GM23338 (cell line): ENCODE results near the gene TMPRSS11D. TPM values are rescaled to one million over a fixed set of nuclear protein-coding genes. Genes with fewer than 3 reads are reported as not detected.

Source experiments
- ATAC-seq: fragments of 200-7000 bp; cut with Tn5 transposase; 3 replicates; pipeline ENCODE4 v1.9.1; 2020
- DNase-seq: peaks from one replicate; pipeline ENCODE4 v3.0.0-alpha.2; 2015; ENCODE audit warnings: low spot score
- H2AFZ ChIP-seq: fragments of 200-600 bp; sonication (generic); 2 replicates; pipeline ENCODE4 v1.8.0; 2016; ENCODE audit warnings: antibody characterized with exemption, mild to moderate bottlenecking, moderate library complexity
- H3F3A ChIP-seq: fragments of 200-600 bp; sonication (generic); replicated peaks from 2 replicates; pipeline ENCODE4 v1.8.0; 2017; ENCODE audit warnings: antibody characterized with exemption, mixed run types, low read depth
- H3K27ac ChIP-seq: fragments of 200-600 bp; sonication (generic); 2 replicates; pipeline ENCODE4 v1.6.1; 2016; ENCODE audit warnings: low read depth
- H3K27me3 ChIP-seq: fragments of 200-600 bp; sonication (generic); 2 replicates; pipeline ENCODE4 v1.8.0; 2016; ENCODE audit warnings: mild to moderate bottlenecking, mixed run types, moderate library complexity; ENCODE audit not compliant: insufficient read depth
- H3K36me3 ChIP-seq: fragments of 200-600 bp; sonication (generic); 2 replicates; pipeline ENCODE4 v1.8.0; 2016; ENCODE audit warnings: mild to moderate bottlenecking; ENCODE audit not compliant: insufficient read depth
- H3K4me1 ChIP-seq: fragments of 200-600 bp; sonication (generic); 2 replicates; pipeline ENCODE4 v1.8.0; 2016; ENCODE audit warnings: mild to moderate bottlenecking, moderate library complexity; ENCODE audit not compliant: insufficient read depth
- H3K4me2 ChIP-seq: fragments of 200-600 bp; sonication (generic); 2 replicates; pipeline ENCODE4 v1.7.1; 2017; ENCODE audit warnings: mixed run types
- H3K4me3 ChIP-seq: fragments of 200-600 bp; sonication (generic); 2 replicates; pipeline ENCODE4 v1.6.1; 2016; ENCODE audit warnings: mixed run types
- H3K79me2 ChIP-seq: fragments of 200-600 bp; sonication (generic); replicated peaks from 2 replicates; pipeline ENCODE4 v1.8.0; 2017; ENCODE audit warnings: mild to moderate bottlenecking; ENCODE audit not compliant: insufficient read depth
- H3K9me2 ChIP-seq: fragments of 200-600 bp; sonication (generic); 2 replicates; pipeline ENCODE4 v1.8.0; 2017; ENCODE audit not compliant: insufficient read depth
- H4K20me1 ChIP-seq: fragments of 200-600 bp; sonication (generic); replicated peaks from 2 replicates; pipeline ENCODE4 v1.8.0; 2017; ENCODE audit warnings: mild to moderate bottlenecking; ENCODE audit not compliant: insufficient read depth
- H3K27ac Mint-ChIP-seq: 2 replicates; pipeline ENCODE4 v1.8.0; 2020; ENCODE audit warnings: inconsistent platforms, mild to moderate bottlenecking, moderate library complexity, mixed read lengths
- H3K27me3 Mint-ChIP-seq: 3 replicates; pipeline ENCODE4 v1.8.0; 2022; ENCODE audit warnings: low read depth, mild to moderate bottlenecking, moderate library complexity, mixed read lengths, inconsistent platforms; ENCODE audit not compliant: insufficient read depth, poor library complexity
- H3K36me3 Mint-ChIP-seq: 3 replicates; pipeline ENCODE4 v1.8.0; 2021; ENCODE audit warnings: low read depth, mild to moderate bottlenecking, inconsistent platforms, moderate library complexity, mixed read lengths
- H3K4me1 Mint-ChIP-seq: 3 replicates; pipeline ENCODE4 v1.8.0; 2020; ENCODE audit warnings: mild to moderate bottlenecking, inconsistent platforms, mixed read lengths
- H3K4me3 Mint-ChIP-seq: 3 replicates; pipeline ENCODE4 v1.8.0; 2021; ENCODE audit warnings: moderate library complexity, mild to moderate bottlenecking, inconsistent platforms, mixed read lengths
- H3K9me3 Mint-ChIP-seq: 3 replicates; pipeline ENCODE4 v1.8.0; 2020; ENCODE audit warnings: moderate library complexity, mild to moderate bottlenecking, inconsistent platforms, mixed read lengths
- CREB1 ChIP-seq: fragments of 250-450 bp; sonication (Bioruptor Pico); IDR thresholded peaks from 2 replicates; pipeline ENCODE4 v1.5.0; 2020; ENCODE audit warnings: low read depth, mild to moderate bottlenecking, moderate library complexity
- CTCF ChIP-seq, 2 experiments: fragments of 200-600 bp in 1 of 2; sonication (generic) in 1 of 2; conservative IDR thresholded peaks; 2 replicates each; pipeline versions ENCODE4 v1.5.1 to v1.6.1; 2016 to 2017; ENCODE audit warnings: antibody characterized with exemption in 2 of 2, low read depth in 2 of 2, mild to moderate bottlenecking in 2 of 2, moderate library complexity in 1 of 2
- EZH2 ChIP-seq: fragments of 200-600 bp; sonication (generic); IDR thresholded peaks from one replicate; pipeline ENCODE4 v1.8.0; 2017; ENCODE audit warnings: antibody characterized with exemption, mild to moderate bottlenecking, low read depth; ENCODE audit not compliant: unreplicated experiment
- EZH2phosphoT487 ChIP-seq: fragments of 200-600 bp; sonication (generic); IDR thresholded peaks from one replicate; pipeline ENCODE4 v1.8.1; 2018; ENCODE audit warnings: antibody characterized with exemption; ENCODE audit not compliant: unreplicated experiment
- JUNB ChIP-seq: IDR thresholded peaks from one replicate; pipeline ENCODE4 v1.6.1; 2016; ENCODE audit warnings: antibody characterized with exemption; ENCODE audit not compliant: unreplicated experiment
- NANOG ChIP-seq: IDR thresholded peaks from 2 replicates; pipeline ENCODE4 v1.6.1; 2016; ENCODE audit warnings: antibody characterized with exemption, borderline replicate concordance
- POLR2AphosphoS5 ChIP-seq: IDR thresholded peaks from 2 replicates; pipeline ENCODE4 v1.6.1; 2016; ENCODE audit warnings: antibody characterized with exemption, low read depth
- REST ChIP-seq: IDR thresholded peaks from one replicate; pipeline ENCODE4 v1.6.1; 2018; ENCODE audit warnings: antibody characterized with exemption; ENCODE audit not compliant: unreplicated experiment
- STAT1 ChIP-seq: IDR thresholded peaks from one replicate; pipeline ENCODE4 v1.6.1; 2016; ENCODE audit warnings: antibody characterized with exemption; ENCODE audit not compliant: unreplicated experiment
- ZNF114 ChIP-seq: fragments of 250-450 bp; sonication (Bioruptor Pico); IDR thresholded peaks from 2 replicates; pipeline ENCODE4 v1.5.0; 2020; ENCODE audit warnings: mild to moderate bottlenecking, moderate library complexity
- ZNF331 ChIP-seq: fragments of 250-450 bp; sonication (Bioruptor Pico); IDR thresholded peaks from 2 replicates; pipeline ENCODE4 v1.5.0; 2020; ENCODE audit warnings: low read depth, mild to moderate bottlenecking, moderate library complexity
- ZNF462 ChIP-seq: fragments of 250-450 bp; sonication (Bioruptor Pico); IDR thresholded peaks from 2 replicates; pipeline ENCODE4 v1.5.0; 2020; ENCODE audit warnings: mild to moderate bottlenecking, moderate library complexity
- polyA plus RNA-seq: library from polyadenylated mRNA; unstranded; fragments of >200 nt; fragmentation: Nextera tagmentation; extraction: Ambion mirVana; gene quantifications from 2 replicates; pipeline ENCODE4 v1.2.1, GENCODE V29; 2016
- total RNA-seq: library from RNA; depleted of rRNA; stranded (reverse); fragments of >200 nt; shearing (Covaris generic); gene quantifications from 2 replicates; pipeline ENCODE4 v1.2.3, GENCODE V29; 2014
- TF ChIP-seq, protein P1 (sequence below): IDR thresholded peaks from 2 replicates; pipeline ENCODE4 v1.6.1; 2016; ENCODE audit warnings: antibody characterized with exemption

The TMPRSS11D gene
- total and polyA plus RNA-seq, 2 experiments from 2014 or later = not detected

- H3K4me3 Mint-ChIP-seq = no peak overlapping the region
- Histone ChIP-seq H3K9me2 (peaks cover 9% of the 10 kb centered on the region; the same call in 1 of the 2 replicates), H3K36me3 (no peaks in the 10 kb centered on the region), H3K27me3 (no peaks in the 10 kb centered on the region), H3K4me2 (no peak overlapping the region), H4K20me1 (no peaks in the 10 kb centered on the region), H3K4me1 (no peaks in the 10 kb centered on the region), H3F3A (no peaks in the 10 kb centered on the region), H3K79me2 (no peaks in the 10 kb centered on the region), H3K27ac (no peak overlapping the region), H3K4me3 (no peak overlapping the region), H2AFZ (no peak overlapping the region)
- no peak for ATAC-seq
- no peak for DNase-seq
- H3K27me3 Mint-ChIP-seq = no peaks in the 10 kb centered on the region
- H3K36me3 Mint-ChIP-seq = no peaks in the 10 kb centered on the region
- no peaks in the 10 kb centered on the region for H3K4me1 Mint-ChIP-seq
- H3K27ac Mint-ChIP-seq = no peak overlapping the region
- TF ChIP-seq POLR2AphosphoS5 (no peak), REST (no peak), ZNF462 (no peak), ZNF114 (CRISPR knock-in tag) (no peak), STAT1 (no peak), CREB1 (CRISPR knock-in tag) (no peak), ZNF331 (CRISPR knock-in tag) (no peak), EZH2phosphoT487 (no peak), EZH2 (no peak), CTCF (conservative IDR thresholded peaks at IDR 0.05; ENCODE audit: low read depth in 2 of 2) (no peak), NANOG (no peak), JUNB (no peak)
- TF ChIP-seq, protein P1, sequence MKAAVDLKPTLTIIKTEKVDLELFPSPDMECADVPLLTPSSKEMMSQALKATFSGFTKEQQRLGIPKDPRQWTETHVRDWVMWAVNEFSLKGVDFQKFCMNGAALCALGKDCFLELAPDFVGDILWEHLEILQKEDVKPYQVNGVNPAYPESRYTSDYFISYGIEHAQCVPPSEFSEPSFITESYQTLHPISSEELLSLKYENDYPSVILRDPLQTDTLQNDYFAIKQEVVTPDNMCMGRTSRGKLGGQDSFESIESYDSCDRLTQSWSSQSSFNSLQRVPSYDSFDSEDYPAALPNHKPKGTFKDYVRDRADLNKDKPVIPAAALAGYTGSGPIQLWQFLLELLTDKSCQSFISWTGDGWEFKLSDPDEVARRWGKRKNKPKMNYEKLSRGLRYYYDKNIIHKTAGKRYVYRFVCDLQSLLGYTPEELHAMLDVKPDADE = no peak
- H3K9me3 Mint-ChIP-seq = no peaks in the 10 kb centered on the region
These were observed 93.1 kb downstream of the TMPRSS11D start for GRCh38 chr4:67790721-67791120.
